SU-DHL-6 (cell line): ENCODE data around the gene CECR2.

Experiments used
- EZH2phosphoT487 ChIP-seq: fragments of 200-600 bp; sonication (generic), shearing (Covaris generic); conservative IDR thresholded peaks from 2 replicates; pipeline ENCODE4 v1.6.1; 2018; ENCODE audit warnings: mild to moderate bottlenecking, antibody characterized with exemption, low read length, moderate library complexity, mixed read lengths
- TF ChIP-seq, protein P1 (sequence below): fragments of 200-600 bp; sonication (generic); IDR thresholded peaks from one replicate; pipeline ENCODE4 v1.5.1; 2017; ENCODE audit warnings: antibody characterized with exemption, mild to moderate bottlenecking, low read length, moderate library complexity; ENCODE audit not compliant: insufficient read depth, poor library complexity, severe bottlenecking

DNA sequence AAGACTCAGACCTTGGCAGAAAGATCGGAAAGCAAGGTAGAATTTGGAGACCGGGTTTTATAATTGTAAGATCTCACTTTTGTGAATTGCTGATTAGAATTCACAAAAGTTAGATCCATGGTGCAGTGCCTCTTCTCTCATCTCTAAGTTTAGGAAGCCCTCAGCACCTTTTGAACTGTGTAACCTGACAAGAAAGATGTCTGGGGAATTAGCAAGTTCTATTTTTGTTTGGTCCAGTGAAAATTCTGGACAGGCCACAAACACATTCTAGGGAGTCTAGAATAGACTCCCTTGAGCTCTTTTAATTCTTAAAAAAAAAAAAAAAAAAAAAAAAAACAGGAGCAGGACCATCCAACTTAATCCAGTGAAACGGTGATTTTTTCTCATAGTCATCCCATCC, 66.1 kb downstream of the CECR2 start:
- TF ChIP-seq, protein P1, sequence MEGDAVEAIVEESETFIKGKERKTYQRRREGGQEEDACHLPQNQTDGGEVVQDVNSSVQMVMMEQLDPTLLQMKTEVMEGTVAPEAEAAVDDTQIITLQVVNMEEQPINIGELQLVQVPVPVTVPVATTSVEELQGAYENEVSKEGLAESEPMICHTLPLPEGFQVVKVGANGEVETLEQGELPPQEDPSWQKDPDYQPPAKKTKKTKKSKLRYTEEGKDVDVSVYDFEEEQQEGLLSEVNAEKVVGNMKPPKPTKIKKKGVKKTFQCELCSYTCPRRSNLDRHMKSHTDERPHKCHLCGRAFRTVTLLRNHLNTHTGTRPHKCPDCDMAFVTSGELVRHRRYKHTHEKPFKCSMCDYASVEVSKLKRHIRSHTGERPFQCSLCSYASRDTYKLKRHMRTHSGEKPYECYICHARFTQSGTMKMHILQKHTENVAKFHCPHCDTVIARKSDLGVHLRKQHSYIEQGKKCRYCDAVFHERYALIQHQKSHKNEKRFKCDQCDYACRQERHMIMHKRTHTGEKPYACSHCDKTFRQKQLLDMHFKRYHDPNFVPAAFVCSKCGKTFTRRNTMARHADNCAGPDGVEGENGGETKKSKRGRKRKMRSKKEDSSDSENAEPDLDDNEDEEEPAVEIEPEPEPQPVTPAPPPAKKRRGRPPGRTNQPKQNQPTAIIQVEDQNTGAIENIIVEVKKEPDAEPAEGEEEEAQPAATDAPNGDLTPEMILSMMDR, result no peak
- TF ChIP-seq EZH2phosphoT487, result no peak
